ENCODE results near the gene TACC3.

The TACC3 gene

DNA sequence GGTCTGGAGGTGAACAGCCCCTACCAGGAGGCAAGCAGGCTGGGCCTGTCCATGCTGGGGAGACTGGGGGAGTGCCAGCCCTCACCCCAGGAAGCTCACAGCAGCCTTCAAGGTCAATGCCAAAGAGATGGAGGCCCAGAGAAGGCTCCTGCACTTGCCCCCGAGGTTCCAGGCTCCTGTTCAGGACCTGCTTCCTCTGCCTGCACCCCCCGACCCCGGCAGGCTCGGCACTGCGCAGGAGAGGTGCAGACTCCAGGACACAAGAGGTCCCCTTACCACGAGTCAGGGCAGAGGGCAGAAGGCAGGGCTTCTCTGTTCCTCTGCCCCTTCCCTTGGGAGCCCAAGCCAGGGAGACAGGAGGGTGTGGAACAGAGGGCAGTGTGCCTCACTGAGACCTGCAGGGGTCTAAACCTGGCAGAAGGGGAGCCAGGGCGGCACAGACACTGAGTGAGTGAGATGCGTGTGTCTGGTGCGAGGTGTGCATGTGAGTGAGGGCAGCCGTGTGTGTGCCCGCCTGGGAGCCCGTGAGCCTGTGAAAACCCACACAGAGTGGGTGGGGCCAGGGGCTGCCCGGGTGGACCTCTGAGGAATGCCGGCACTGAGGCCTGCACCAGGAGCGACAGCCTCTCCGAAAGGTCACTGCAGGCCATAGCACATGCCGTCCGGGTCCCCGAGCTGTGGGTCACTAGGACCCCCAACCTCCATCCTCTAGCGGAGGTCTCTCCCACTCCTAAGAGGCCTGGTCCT is 41.1 kb downstream of the TACC3 start:
- no peak for DNase-seq

DNA sequence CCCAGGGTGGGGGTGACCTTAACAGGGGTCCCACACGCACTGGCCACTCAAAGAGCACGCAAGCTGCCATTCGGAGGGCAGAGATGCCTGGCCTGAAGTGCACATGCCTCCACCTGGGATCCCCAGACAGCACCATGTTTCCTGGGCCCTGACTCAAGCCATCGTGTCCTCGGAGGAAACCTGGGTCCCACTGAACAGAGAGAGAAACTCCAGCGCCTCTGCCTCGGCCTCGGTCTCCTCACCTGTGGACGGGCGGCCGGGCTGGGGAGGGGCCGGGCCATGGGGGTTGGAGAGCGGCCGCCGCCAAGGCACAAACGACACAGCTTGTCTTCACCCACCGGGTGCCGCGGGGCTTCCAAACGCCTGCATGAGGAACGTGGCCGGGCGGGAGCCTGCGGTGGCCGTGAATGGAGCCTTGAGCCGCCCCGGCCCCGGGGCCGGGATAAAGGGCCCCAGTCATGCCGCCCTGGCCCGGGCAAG is 41.8 kb downstream of the TACC3 start:
- DNase-seq: no peak

DNA sequence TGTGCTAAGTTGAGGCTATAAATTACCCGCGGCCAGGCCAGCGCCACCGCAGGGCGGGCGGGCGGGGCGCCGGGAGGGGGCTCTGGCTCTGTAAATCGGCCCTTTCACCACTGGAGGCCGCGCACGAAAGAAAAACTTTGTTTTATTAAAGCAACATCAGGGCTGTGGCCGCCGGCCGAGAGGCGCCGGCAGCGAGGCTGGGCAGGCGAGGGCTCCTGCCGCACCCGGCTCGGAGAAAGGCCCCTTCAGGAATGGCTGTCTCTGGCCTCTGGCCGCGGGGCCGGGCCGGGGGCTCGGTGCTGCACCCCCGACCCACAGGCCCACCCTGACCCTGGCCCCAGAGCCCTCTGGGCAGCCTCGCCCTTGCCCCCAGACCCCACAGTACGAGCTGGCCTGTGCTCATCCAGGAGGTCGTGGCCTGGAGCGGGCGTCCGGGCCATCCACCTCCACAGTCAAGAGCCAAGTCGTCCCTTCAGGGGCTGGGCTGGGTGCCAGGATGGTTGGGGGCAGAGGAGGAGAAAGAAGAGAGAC is 42.3 kb downstream of the TACC3 start:
- no peak for DNase-seq

DNA sequence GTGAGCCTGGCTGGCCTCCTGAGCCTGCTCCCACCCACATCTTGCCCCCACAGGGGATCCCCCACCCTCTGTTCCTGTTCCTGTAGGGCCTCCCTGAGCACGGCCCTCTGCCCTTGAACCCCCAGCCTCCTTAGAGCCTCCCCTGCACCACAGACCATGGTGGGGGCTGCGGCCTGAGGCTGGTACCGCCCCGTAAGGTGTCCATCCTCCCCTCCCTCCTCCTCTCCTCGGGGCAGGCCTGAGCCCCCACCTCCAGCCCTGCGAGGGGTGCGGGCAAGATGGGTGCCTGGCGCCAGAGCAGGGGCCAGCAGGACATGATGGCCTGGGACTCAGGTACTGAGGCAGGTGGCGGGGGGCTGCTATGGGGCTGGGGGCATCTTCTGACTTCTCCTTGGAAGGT is 43.3 kb downstream of the TACC3 start:
- DNase-seq: no peak

DNA sequence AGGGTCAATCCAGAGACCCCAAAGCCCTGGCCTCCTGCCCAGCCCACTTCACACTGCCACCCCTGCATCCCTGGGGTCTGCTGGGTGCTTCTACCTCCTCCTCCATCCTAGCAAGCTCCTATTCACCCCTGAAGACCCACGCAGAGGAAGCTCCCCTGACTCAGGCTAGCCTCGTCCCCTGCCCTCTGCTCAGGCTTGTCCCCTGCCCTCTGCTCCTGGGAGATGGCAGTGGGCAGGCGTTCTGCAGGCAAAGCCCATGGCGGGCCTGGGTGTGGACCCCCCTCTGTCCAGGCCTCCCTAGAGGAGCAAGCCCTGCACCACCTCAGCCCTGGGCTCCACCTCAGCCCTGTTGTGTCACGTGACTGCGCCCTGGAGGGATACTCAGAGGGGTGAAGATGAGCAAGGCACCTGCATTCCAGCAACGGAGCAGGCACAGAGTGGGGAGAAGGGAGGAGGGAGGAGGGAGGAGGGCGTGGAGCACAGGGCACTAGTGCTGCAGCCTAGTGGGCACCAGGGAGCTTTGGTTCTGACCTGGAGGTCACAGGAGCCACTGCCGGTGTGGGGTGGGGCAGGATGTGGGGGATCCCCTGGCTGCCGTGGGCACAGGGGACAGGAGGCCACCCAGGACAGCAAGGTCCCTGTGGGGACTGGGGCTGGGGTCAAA is 44.2 kb downstream of the TACC3 start:
- no peak for DNase-seq

DNA sequence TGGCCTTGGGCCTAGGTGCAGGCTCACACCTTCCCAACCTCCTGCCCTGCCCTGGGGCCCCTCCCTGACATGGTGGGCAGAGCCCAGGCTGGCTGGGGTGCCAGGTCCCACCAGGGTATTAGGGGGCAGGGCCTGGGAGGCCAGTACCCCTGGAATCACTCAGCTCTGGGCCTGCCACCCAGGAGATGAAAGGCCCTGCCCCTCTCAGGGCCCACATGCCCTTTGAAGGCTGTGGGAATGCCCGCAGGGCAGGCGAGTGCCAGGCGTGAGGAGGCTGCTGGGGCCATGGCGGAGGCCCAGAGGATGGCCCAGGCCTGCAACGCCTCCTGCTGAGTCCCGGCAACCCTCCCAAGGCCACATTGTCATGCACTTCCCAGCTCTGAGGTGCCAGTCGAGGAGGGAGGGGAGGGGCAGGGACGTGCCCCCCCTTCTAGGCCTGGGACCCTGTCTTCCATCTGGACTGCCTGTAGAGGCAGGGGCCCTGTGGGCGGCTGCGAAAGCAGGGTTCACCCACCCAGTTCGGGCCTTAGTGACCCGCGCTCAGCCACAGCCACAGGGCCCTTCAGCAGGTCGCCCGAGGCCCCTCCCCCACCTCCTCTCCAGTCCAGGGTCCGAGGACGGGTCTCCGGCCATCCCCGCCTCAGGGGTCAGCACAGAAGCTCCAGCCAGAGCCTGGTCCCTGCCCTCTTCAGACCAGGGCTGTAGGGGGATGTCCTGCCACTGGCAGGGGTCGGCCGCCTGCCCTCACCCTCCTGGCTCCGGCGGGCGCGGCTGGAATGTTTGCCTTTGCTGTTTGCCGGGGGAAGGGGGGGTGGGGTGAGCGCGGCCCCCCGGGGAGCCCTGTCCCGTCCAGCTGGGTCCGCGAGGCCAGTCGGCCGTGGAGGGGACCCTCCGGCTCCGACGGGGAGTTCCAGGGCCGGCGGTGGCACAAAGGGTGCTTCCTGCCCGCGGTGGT is 45.1 kb downstream of the TACC3 start:
- no peak for DNase-seq

DNA sequence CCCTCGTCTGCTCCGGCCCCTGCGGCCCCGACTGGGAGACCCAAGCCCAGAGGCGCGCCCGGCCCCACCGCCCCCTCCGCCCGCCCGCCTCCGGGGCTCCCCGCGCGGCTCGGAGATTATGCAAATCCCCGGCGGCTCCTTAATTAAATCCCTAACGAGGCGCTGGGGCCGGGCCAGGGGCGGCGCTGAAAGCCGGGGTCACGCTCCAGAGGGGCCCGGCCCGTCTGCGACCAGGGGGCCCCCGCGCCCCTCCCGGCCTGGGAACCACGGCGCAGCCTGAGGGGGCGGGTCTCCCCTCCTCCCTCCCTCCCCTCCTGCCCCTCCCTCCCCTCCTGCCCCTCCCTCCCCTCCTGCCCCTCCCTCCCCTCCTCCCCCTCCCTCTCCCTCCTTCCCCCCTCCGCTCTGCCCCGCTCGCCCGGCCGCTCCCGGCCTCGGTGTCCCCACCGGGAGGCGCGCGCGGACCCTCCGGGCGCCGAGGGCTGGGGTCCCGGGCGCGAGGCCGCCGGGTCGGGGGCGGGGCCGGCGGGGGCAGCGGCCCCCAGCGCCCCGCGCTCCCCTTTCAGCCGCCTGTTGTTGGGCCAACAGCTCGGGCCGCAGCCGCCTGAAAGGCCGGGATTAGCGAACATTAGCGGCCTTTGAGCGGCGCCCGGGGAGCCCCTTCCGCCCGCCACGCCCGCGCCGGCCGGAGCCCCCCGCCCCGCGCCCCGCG is 45.9 kb downstream of the TACC3 start:
- no peak for DNase-seq

DNA sequence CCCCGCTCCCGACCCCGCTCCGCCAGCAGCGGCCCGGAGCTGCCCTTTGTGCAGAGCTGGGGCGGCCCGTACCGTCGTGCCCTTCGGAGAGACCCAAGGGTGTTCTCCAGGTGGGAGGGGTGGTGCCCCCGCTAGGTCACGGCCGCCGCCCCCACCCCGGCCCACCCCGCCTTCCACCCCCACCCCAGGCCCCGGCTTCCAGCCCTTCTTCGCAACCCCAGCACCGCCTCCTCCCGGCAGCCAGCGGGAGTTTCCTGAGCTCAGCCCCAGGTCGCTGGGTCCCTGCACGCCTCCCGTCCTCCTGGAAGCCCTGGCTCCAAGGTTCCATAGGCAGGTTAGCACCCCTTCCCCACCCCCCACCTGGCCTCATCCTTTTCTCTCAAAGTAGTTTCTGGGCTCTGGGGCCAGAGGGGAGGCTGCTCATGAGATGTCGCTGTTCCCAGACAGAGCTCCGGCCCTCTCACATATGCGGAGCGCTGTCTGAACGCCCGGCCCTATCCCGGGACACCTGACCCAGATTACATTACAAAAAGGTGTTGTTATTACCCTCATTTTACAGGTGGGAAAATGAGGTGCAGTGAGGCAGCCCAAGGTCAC is 46.5 kb downstream of the TACC3 start:
- DNase-seq: no peak

DNA sequence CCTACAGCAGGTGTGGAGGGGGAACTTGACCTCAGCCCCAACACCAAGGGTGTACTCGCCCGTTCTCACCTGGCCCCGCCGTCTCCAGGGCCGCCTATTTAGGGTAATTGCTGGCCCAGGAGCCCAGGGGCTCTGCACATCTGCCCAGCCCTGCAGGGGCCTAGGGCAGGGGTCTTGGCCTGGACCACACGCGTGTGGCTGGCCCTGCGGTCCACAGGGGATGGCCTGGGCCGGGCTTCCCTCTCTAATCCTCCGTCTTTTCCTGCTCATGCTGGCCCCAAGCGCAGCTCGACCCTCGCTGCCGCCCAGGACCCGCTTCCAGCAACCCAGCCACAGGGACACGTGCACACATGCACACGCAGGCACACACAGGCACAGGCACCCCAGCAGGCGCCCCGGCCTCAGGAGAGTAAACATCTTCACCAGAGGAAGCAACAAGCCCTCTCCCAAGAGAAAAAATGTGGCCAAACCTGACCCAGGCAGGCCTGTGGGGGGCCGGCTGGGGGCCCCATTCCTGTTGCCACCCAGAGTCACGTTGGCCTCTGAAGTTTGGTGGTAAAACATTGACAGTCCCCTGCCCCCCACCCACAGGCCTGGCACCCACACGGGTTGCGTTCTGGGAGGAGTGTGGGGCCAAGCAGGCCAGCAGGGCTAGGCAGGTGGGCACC is 47.2 kb downstream of the TACC3 start:
- DNase-seq: no peak

DNA sequence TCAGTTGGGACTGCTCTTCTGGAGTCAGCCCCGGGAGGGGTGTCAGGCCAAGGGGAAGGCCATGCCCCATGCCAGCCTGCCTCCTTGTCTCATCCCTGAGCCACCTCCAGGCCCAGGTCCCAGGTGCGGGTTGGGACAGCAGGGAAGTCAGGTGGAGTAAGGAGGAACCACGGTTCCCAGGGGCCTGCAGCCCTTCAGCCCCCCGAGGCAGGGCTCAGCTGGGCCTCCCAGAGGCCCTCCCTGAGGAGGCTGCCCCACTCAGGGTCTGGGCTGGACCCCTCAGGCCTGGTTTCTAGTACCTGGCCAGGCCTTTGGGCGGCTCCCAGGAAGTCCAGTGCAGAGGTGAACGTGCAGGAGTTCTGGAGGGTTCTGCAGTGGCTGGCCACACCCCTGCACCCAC is 48.4 kb downstream of the TACC3 start:
- DNase-seq: no peak

DNA sequence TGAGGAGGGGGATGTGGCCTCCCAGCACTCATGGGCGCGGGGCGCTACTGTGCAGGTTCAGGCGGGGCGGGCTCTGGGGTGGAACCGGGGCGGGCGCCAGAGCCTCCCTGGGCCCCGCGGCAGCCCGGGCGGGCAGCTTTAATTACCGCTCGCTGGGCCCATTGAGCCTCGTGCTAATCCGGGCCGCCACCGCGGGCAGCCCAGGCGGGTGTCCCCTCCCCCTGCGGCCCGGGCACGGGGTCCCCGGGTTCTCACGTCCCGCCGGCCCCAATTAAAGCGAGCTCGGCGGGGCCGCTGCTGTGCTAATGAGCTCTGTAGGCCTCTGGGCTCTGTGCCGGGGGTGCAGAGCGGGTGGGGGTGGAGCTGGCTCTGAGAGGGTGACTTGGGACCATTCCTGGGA is 48.9 kb downstream of the TACC3 start:
- DNase-seq: no peak

DNA sequence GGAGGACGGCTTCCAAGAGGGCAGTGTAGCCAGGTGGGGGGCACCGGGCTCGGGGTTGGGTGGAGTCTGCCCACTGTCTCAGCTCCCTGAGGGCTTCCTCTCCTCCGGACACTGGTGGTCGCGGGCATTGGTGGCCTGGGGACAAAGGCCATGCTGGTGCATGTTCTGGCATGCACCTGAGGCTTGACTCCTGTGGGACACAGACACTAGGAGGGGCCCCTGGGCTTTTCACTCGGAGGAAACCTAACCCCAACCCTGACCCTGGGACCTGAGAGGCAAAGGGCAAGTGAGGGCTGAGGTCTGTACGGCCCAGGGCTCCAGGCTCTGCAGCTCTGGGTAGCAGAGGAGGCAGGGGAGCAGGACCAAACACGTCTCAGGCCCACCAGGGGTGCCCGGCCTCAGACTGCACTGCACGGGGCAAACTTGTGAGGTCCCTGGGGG is 49.5 kb downstream of the TACC3 start:
- DNase-seq: no peak

DNA sequence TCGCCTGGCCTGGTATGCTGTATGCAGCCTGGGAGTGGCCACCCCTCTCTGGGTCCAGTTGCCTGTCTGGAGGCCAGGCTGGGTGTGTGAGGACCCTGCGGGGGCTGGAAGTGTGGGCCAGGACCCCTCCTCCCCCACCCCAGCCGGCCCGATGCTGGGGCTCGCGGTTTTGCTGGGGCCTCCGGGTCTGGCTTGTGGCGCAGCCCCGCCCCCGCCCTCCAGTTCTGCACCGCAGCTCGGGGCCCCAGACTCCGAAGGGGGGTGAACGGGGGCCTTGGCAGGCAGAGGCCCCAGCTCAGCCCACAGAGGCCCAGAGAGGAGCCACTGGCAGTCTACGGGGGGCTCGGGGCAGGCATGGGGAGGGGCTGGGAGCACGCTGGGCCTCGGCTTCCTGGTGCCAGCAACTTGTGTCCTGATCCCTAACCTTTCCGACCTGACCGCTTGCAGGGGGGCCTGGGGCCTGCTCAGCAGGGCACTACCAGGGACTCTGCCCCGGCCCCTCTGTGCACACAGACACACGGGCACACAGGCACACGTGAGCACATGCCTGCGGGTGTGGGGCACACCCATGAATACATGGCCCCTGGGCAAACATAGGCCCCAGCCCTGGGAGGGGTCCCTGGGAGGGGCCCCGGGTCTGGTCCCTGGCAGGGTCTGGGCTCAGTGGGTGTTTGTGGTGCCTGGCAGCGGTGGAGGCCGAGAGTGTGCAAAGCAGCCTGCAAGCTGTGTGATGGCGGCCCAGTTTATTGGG is 50.4 kb downstream of the TACC3 start:
- no peak for DNase-seq

DNA sequence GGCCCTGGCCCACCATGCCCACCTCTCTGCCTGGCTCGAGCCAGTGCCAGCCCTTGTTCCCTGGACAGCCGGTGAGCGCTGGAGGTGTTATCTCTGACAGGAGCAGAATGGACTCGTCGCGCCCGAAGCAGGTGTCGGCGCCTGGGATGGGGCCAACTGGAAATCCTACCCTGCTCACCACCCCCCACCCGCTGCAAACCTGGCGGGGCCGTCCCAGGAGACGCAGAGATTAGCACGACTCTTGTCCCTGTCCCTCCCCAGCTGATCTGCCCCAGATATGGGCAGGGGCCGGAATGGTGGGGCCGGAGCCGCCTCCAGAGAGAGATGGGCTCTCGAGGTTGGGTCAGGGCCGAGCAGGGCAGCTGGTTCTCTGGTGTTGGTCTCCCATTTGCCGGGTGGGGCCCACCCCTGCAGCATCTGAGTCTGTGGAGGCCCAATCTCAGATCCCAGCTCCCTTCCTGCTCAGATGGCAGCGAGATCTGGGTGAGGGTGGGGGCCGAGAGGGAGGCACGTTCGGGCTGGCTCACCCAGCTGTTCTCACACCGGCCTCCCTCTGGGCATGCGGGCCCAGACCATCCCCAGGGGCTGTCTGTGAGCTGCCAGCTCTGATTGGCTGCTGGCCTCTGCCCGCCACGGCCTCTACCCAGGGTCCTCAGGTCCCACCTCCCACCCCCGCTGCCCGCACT is 51.7 kb downstream of the TACC3 start:
- no peak for DNase-seq

DNA sequence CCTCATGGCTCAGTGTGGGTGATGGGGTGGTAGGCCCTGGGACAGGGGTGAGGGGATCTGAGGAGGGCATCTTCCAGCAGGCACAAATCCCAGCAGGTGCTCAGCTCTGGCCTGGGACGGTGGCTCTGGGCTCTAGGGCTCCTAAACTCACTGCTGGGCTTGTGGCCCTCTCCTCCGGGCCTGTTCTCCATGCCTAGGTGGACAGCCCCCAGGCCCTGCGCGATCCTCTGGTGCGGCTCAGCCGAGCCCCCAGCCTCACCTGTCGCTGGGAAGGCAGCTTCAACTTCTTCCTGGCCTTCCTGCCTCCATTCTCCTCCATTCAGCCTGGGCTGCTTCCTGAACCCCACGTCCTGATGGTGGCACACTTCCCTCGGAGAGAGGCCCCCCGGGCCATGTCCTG is 52.4 kb downstream of the TACC3 start:
- DNase-seq: no peak

DNA sequence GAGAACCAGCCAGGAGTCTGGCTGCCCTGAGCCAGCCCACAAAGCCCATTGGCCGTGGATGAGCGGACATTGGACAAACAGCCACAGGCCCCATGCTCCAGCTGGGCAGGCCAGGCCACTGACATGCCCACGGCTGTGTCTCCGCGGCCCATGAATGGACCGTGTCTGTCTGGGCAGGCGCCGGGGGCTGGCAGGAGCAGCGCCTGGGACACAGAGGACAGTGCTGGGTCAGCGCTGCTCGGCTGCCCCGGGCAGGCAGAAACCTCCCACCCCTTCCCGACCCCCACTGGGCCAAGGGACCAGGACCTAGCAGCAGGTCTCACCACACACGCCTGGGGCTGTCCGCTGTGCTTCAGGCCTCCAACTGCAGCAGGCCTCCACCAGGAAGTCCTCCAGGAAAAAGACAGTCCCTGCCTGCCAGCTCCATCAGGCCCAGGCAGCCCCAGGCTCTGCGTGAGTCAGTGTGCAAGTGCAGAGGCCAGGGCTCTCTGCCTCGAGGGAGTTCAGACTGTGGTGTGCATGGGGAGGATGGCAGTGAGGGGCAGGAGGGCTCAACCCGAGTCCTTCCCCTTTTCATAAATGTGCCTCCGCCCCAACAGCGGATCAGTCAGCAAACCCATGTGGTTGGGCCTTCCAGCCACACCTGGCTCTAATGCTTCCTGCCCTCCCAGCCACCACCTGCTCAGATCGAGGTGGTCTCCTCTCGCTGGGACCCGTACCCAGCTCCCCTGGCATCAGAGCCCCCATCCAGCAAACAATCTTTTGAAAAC is 54.6 kb downstream of the TACC3 start:
- DNase-seq: no peak

DNA sequence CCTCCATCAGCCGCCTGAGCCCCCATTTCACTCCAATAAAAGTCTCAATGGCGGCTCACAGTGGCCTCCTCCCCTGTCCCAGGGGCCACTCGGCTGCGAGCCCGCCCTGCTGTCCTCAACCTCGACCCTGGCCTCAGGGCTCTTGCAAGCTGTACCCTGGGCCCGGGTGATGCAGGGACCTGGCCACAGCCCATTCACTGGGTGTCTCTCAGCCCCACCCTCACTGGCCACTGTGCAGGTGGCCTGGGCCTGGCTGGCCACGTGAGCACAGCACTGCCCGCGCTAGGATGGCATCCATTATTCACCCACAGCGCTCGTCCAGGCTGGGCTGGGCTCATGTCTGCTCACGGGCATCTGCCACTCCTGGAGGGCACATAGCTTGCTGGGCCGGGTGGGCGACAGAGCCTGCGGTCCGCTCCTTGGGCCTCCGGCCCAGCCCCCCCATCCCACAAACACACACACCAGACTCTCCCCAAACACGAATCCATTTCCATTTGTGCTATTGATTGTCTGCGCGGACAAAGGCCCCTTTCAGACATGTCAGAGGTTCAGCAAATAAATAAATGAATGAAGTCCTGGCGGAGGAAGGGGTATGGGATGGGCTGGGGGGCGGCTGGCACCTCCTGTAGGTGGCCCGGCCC is 55.3 kb downstream of the TACC3 start:
- no peak for DNase-seq

DNA sequence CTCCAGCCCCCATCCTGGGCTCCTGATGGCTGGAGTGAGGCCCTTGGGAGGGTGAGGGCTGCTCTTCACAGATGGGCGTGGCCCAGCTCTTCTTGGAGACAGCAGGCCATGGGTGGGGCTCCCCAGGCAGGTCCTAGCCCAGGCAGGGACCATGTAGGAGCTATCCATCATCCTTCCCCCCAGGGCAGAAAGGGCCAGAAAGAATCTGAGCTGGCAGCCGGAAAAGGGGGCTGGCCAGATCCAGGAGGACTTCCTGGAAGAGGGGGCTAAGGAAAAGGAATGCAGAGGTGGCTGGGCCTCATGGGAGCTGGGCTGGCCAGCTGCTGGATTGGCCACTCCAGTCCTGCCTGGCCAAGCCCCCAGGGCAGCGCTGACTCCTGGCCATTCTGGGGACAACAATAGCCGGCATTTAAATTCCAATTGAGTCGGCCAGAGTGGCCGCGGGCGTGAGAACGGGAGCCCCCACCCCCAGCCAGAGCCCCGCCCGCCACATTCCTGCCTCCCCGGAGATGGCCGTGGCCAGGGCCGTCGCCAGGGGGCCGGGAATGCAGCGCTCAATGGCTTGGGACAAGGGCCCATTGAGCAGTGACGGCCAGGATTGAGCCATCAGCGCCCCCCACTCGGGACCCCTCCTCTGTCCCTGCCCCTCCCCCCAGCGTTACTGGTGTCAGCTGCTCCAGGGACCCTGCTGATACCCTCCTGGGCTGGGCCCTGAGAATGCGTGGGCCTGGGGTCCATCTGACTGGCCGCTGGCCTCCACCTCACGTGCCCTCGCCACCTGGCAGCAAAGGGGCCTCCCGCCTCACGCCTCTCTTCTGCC is 56.7 kb downstream of the TACC3 start:
- DNase-seq: no peak

Data from COR-L47 (cell line).